ENCODE measurements around the gene CADM4.

DNA sequence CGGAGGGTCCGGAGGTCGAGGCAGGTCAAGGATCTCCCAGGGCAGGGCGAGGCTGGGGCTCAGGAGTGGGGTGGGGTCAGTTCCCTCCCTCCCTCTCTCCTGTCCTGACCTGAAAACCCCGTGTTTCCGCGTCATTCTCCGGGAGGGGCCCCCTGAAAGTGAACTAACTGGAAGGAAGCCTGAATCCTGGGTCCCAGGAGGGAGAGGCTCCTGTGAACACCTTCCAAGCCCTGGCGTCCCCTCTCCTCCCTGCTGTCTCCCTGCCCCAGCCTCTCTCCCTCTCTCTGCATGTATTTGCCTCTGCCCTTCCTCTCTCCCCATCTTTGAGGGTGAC, 741 bp upstream of the CADM4 start:
- TF ChIP-seq, protein P1, sequence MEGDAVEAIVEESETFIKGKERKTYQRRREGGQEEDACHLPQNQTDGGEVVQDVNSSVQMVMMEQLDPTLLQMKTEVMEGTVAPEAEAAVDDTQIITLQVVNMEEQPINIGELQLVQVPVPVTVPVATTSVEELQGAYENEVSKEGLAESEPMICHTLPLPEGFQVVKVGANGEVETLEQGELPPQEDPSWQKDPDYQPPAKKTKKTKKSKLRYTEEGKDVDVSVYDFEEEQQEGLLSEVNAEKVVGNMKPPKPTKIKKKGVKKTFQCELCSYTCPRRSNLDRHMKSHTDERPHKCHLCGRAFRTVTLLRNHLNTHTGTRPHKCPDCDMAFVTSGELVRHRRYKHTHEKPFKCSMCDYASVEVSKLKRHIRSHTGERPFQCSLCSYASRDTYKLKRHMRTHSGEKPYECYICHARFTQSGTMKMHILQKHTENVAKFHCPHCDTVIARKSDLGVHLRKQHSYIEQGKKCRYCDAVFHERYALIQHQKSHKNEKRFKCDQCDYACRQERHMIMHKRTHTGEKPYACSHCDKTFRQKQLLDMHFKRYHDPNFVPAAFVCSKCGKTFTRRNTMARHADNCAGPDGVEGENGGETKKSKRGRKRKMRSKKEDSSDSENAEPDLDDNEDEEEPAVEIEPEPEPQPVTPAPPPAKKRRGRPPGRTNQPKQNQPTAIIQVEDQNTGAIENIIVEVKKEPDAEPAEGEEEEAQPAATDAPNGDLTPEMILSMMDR (IDR thresholded peaks at IDR 0.05), result no peak
- no peak for TF ChIP-seq EZH2 (IDR thresholded peaks at IDR 0.05; ENCODE audit: borderline replicate concordance, insufficient read depth, low read depth, low read length, poor library complexity, severe bottlenecking)
